Prostate gland (tissue), 2 donors: Measurements from ENCODE around the gene CLEC16A.

Experiments used
- POLR2AphosphoS5 ChIP-seq: sonication (generic); formaldehyde crosslinking; IDR thresholded peaks from one replicate; pipeline ENCODE4 v1.6.1; 2017; ENCODE audit warnings: antibody characterized with exemption
- TF ChIP-seq, protein P1 (sequence below), 4 experiments: fragments of 200-600 bp in 2 of 4; fragments of 450-650 bp in 2 of 4; sonication (generic) in 2 of 4; IDR thresholded peaks; 1 replicate in 3 of 4; 2 replicates in 1 of 4; pipeline ENCODE4 v1.5.1; 2016 to 2019; ENCODE audit warnings: antibody characterized with exemption in 4 of 4, mild to moderate bottlenecking in 2 of 4, moderate library complexity in 2 of 4

GRCh38 chr16:10947211-10947787 lies 2.9 kb downstream of the CLEC16A start:
- no peak for TF ChIP-seq POLR2AphosphoS5
- TF ChIP-seq, protein P1, sequence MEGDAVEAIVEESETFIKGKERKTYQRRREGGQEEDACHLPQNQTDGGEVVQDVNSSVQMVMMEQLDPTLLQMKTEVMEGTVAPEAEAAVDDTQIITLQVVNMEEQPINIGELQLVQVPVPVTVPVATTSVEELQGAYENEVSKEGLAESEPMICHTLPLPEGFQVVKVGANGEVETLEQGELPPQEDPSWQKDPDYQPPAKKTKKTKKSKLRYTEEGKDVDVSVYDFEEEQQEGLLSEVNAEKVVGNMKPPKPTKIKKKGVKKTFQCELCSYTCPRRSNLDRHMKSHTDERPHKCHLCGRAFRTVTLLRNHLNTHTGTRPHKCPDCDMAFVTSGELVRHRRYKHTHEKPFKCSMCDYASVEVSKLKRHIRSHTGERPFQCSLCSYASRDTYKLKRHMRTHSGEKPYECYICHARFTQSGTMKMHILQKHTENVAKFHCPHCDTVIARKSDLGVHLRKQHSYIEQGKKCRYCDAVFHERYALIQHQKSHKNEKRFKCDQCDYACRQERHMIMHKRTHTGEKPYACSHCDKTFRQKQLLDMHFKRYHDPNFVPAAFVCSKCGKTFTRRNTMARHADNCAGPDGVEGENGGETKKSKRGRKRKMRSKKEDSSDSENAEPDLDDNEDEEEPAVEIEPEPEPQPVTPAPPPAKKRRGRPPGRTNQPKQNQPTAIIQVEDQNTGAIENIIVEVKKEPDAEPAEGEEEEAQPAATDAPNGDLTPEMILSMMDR (IDR thresholded peaks at IDR 0.05): no peak
